ENCODE results near the gene CCNJ. TPM values are rescaled to one million over a fixed set of nuclear protein-coding genes. Genes with fewer than 3 reads are reported as not detected.

CCNJ gene
- total and polyA plus RNA-seq, 2 of the 13 experiments (the other 11 are each of a cell fraction or from before 2014, with no cell fraction given) = 14.1 to 21.5 TPM

GRCh38 chr10:96043033-96043892, at the start of gene CCNJ (continued):
- TF ChIP-seq ZNF362 (CRISPR knock-in tag; IDR thresholded peaks at IDR 0.05; ENCODE audit: borderline replicate concordance) = 0 out of 2 replicates have a peak, but pooled peaks have one; percentile 12
- peak; percentile 87; the same call in 1 of the 2 replicates for TF ChIP-seq ZMYM4 (CRISPR knock-in tag; IDR thresholded peaks at IDR 0.05)
- TF ChIP-seq AGO1 (IDR thresholded peaks at IDR 0.05; ENCODE audit: low read depth, low read length, poor library complexity, severe bottlenecking) = no peak
- peak; percentile 26; the same call in 1 of the 2 replicates for TF ChIP-seq ZNF224 (CRISPR knock-in tag; IDR thresholded peaks at IDR 0.05)
- no peak for TF ChIP-seq ZNF619 (CRISPR knock-in tag; IDR thresholded peaks at IDR 0.05)
- no peak for TF ChIP-seq TRAFD1 (CRISPR knock-in tag; IDR thresholded peaks at IDR 0.05; ENCODE audit: borderline replicate concordance)
- no peak for TF ChIP-seq ZSCAN30 (CRISPR knock-in tag; IDR thresholded peaks at IDR 0.05)
- TF ChIP-seq ZMYM2 (CRISPR knock-in tag; IDR thresholded peaks at IDR 0.05) = no peak
- TF ChIP-seq BATF2 (CRISPR knock-in tag; IDR thresholded peaks at IDR 0.05) = peak; percentile 84
- TF ChIP-seq NFATC3 (CRISPR knock-in tag; IDR thresholded peaks at IDR 0.05) = no peak
- TF ChIP-seq MBNL3 (CRISPR knock-in tag; conservative IDR thresholded peaks at IDR 0.05) = no peak
- no peak for TF ChIP-seq MBD4 (IDR thresholded peaks at IDR 0.05; ENCODE audit: borderline replicate concordance, low read length)
- TF ChIP-seq TCF7 (IDR thresholded peaks at IDR 0.05; ENCODE audit: low read depth) = no peak
- no peak for TF ChIP-seq TRIM22 (IDR thresholded peaks at IDR 0.05)
- peak; percentile 91 for TF ChIP-seq ZNF446 (CRISPR knock-in tag; IDR thresholded peaks at IDR 0.05)
- peak; percentile 22; the same call in 1 of the 2 replicates for TF ChIP-seq ZNF281 (CRISPR knock-in tag; IDR thresholded peaks at IDR 0.05; ENCODE audit: borderline replicate concordance)
- no peak; the same call in 1 of the 2 replicates for TF ChIP-seq CBFB (CRISPR knock-in tag; IDR thresholded peaks at IDR 0.05)
- no peak for TF ChIP-seq FUBP1 (CRISPR knock-in tag; IDR thresholded peaks at IDR 0.05; ENCODE audit: borderline replicate concordance)

Measured in HepG2 (cell line).